GM19240 (cell line): Measurements from ENCODE around the gene APBB3.
A peak's percentile ranks its signal among the peaks of the same experiment; 100 is the strongest.

Experiments
- DNase-seq: peaks from one replicate; pipeline ENCODE4 v3.0.0; 2011; ENCODE audit warnings: low spot score; ENCODE audit not compliant: insufficient read length

The APBB3 gene

GRCh38 chr5:140555747-140556312, 8.6 kb downstream of the APBB3 start:
- no peak for DNase-seq

GRCh38 chr5:140554454-140554853, 9.9 kb downstream of the APBB3 start:
- DNase-seq: no peak

- DNase-seq: no peak
These were observed 10.7 kb downstream of the APBB3 start for GRCh38 chr5:140553657-140554056.

- DNase-seq: no peak
These were observed 12.5 kb downstream of the APBB3 start for GRCh38 chr5:140551872-140552271.

GRCh38 chr5:140550147-140551079, 14.0 kb downstream of the APBB3 start:
- DNase-seq: no peak

GRCh38 chr5:140549237-140550144, 14.9 kb downstream of the APBB3 start:
- no peak for DNase-seq

- DNase-seq: no peak
These were observed 15.6 kb downstream of the APBB3 start for GRCh38 chr5:140548791-140549190.

GRCh38 chr5:140548300-140548688, 16.1 kb downstream of the APBB3 start:
- no peak for DNase-seq

GRCh38 chr5:140547508-140548299, 16.7 kb downstream of the APBB3 start, which contains the start of gene EIF4EBP3:
Gene EIF4EBP3, plus strand, starts transcription at chr5:140547662. Its CDS starts 76 bp downstream, at chr5:140547738.
- peak; percentile 51 for DNase-seq

GRCh38 chr5:140546851-140547507, 17.4 kb downstream of the APBB3 start:
- no peak for DNase-seq

- DNase-seq: no peak
These were observed 18.8 kb downstream of the APBB3 start for GRCh38 chr5:140545606-140546005.

- no peak for DNase-seq
These were observed 19.4 kb downstream of the APBB3 start for GRCh38 chr5:140544986-140545385.

GRCh38 chr5:140542972-140543371, 21.4 kb downstream of the APBB3 start:
- no peak for DNase-seq

- DNase-seq: no peak
These were observed 24.2 kb downstream of the APBB3 start for GRCh38 chr5:140540227-140540626.

- no peak for DNase-seq
These were observed 40.4 kb downstream of the APBB3 start for GRCh38 chr5:140524003-140524402.

GRCh38 chr5:140513124-140513523, 51.3 kb downstream of the APBB3 start:
- DNase-seq: no peak

- DNase-seq: no peak
These were observed 54.5 kb downstream of the APBB3 start for GRCh38 chr5:140509898-140510297.
